ENCODE results near the gene TRAK2.
"Not testable (repeated sequence)": the region's sequence is repeated elsewhere in the genome, so short reads cannot be mapped to it uniquely, and the experiment has no call there.

Gene TRAK2

GRCh38 chr2:201414099-201415023 lies 36.9 kb downstream of the TRAK2 start:
- DNase-seq, result no peak

- DNase-seq, result no peak
Measured at GRCh38 chr2:201413552-201413951, 37.7 kb downstream of the TRAK2 start.

DNA sequence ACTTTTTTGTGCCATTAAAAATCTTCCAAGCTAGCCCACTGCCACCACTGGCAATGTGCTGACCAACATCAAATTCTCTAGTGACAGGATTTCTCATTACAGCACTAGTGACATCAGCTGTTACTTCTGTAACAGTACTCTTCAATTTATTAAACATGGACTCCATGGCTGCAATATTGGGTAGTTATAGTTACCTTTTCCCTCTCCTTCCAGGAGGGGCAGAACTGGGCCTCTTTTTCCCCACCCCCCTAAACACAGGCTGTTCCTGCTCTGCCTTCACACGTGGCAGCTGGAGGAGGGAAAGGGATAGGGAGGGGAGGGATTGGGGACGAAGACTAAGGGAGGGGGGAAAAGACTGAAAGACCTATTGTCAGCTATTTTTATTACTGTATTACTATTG lies 38.1 kb downstream of the TRAK2 start:
- DNase-seq, result no peak

DNA sequence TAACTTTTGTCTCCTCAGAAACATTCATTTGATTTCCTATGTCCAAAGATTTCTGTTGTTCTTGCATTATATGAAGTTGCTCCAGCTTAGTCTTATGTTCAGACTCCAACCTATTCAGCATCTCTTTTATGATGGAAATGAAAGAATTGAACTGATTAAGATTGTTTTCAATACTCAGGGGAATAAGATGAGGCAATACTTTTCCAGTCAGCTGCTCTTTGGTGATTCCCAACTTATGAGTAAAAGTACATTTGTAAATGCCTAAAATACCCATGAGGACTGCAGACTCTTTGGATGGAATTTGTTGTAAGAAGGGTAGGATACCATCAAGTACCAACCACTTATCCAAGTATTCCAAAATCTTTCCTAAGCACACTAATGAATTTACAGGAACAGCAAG lies 39.8 kb downstream of the TRAK2 start:
- no peak for DNase-seq

GRCh38 chr2:201408931-201409330 lies 42.3 kb downstream of the TRAK2 start:
- no peak for DNase-seq

GRCh38 chr2:201407265-201407664 lies 44.0 kb downstream of the TRAK2 start:
- no peak for DNase-seq

- peak; percentile 80 for DNase-seq
Measured at GRCh38 chr2:201406077-201406662, 45.1 kb downstream of the TRAK2 start.

- DNase-seq, result no peak
Measured at GRCh38 chr2:201404699-201405280, 46.5 kb downstream of the TRAK2 start.

DNA sequence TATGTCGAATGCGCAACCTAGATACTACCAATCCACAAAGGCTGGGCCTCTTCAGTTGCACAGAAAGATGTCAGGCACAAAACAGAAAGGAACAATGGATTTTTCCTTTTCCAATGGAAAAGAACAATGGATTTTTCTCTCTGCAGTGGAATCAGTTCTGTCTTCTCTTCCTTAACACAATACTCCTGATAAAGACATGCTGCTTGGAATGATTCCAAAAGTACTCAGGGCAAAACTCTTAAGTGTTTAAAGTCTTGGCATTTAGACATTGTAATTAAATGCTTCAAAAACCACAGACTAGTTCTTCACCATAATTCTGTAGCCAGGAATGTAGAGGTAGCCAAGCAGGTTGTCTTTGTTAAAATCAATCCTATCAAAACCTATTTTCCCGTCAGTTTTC lies 47.4 kb downstream of the TRAK2 start:
- no peak for DNase-seq

DNA sequence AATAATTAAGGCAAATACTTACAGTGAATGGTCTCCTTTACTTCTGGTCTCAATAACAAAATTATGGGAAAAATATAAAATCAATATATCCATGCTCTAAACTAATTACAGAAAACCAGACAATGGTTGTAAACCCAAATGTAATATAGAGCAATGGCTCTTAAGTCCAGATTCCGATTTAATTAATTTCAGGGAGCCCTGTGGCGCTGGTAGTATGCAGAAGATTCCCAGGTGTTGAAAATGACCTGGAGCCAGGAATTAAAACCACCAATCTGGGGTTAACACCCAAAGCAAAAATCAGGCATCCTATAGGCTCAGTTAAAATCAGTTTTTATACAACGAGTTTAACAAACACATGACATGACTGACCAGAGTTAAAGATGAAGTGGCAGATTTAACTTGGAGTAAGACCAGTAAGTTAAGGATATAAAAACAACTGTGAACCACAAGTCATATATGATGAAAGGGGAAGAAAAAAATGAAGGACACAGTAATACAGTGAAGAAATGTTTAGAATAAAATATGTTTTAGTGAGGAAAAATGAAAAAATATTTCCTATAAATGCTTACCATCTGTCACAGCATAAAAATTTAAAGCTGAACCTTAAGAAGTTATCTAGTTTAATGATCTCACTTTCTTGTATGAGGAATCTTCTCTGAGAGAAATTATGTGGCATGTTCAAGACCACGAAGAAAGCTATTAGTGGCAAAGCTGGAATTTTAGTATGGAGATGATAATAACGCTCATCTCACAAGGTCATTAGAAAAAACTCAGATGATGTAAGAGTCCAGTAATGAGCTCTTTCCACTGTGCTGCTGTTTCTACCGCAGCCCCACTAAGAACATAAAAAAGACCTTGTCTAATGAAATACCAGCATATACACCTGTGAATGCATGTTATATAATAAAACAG lies 48.4 kb downstream of the TRAK2 start:
- no peak for DNase-seq

GRCh38 chr2:201401815-201402214 lies 49.4 kb downstream of the TRAK2 start:
- DNase-seq, result no peak

DNA sequence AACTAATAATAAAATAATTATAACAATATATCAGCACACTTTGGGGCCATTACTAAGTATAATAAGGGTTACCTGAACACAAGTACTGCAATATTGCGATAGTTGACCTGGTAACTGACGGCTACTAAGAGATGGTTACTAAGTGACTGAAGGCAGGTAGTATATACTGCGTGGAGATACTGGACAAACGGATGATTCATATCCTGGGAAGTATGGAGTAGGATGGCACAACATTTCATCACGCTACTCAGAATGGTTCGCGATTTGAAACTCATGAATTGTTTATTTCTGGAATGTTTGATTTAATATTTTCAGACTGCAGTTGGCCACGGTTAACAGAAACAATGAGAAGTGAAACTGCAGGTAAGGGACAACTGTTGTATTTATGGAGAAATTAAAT lies 54.7 kb downstream of the TRAK2 start:
- DNase-seq, result no peak

DNA sequence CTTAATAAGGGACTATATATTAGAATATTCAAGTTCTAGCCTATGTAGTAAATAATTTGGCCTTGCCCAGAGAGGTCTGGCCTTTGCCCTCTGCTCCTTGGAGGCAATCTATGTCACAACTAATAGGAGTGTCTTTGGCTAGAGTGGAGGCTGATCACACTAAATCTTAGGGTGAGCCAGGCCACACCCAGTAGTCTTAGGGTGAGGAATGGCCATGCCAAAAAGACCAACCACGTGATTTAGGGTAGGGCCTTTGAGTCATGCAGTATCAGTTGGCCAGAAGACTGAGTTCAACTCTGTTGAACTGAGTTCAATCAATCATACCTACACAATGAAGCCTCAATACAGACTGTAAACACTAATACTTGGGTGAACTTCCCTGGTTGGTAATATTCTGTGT lies 68.1 kb downstream of the TRAK2 start:
- no peak for DNase-seq

DNA sequence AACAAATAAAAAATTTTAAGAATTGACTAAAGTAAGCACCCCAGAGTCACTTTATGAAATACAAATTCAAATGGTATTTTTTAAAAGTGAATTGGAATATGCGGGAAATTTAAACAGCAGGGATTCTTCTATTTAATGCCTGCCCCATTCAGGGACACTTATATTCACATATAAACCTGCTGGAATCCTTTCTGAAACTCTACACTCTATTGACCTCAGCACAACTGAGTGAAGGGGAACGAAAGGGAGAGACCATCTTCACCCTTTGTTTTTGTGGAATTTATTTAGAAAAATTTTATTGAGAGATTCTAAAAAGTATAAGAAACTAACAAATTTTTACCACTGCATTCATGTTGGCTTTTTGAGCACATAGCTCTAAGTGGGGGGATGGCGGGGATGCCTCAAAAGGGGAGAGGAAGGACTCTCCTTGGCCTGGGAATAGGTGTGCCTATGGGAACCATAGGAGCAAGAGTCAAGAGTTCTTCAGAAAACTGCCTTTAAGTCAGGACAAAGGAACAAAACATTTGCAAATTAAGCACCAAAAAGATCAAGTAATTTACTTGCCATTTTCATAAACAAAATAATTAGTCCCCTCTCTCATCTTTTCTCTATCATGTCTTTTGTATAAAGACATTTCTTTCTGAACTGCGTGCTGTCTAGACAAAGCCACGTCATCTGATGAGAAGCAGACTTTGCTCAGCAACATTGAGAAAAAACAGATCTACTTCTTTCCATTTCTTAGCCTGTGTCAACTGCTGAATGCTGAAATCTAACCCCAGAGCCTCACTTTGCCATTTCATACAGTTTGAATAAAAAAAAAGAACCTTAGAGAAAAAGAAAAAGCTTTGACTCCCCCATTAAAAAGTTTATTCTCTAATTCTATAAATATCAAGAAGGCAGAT lies 72.5 kb downstream of the TRAK2 start:
- DNase-seq, result no peak

DNA sequence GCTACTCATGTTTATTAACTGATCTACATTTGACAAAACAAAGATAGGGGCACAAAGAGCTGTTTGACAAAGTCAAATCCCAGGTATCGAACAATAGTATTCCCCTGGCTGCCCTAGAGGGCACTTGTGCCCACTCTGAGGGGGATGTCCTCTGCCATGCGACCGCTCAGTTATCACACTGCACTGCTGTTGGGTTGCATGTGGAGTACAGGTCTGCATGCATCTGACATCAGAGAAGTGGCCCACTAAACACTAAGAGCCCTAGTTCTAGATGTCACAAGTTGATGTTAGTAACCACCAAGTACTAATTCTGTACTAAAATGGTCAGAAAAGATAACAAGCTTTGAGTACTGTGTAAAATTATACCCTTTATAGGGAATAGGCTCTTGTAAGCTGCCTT lies 74.0 kb downstream of the TRAK2 start:
- no peak for DNase-seq

- DNase-seq, result no peak
Measured at GRCh38 chr2:201369775-201370174, 81.5 kb downstream of the TRAK2 start.

DNA sequence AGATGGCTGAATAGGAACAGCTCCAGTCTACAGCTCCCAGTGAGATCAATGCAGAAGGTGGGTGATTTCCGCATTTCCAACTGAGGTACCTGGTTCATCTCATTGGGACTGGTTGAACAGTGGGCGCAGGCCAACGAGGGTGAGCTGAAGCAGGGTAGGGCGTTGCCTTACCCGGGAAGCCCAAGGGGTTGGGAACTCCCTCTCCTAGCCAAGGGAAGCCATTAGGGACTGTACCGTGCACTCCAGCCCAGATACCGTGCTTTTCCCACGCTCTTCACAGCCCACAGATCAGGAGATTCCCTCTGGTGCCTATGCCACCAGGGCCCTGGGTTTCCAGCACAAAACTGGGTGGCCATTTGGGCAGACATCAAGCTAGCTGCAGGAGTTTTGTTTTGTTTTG lies 81.9 kb downstream of the TRAK2 start:
- not testable (repeated sequence) for DNase-seq

DNA sequence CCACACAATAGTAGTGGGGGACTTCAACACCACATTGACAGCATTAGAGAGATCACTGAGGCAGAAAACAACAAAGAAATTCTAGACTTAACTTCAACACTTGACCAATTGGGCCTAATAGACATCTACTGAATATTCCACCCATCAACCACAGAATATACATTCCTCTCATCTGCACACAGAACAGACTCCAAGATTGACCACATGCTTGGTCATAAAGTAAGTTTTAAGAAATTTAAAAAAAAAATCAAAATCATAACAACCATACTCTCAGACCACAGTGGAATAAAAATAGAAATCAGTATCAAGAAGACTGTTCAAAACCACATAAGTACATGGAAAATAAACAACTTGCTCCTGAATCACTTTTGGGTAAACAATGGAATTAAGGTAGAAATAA lies 85.1 kb downstream of the TRAK2 start:
- DNase-seq, result no peak

- DNase-seq, result peak; percentile 32
Measured at GRCh38 chr2:201363857-201364560, 87.2 kb downstream of the TRAK2 start.

GRCh38 chr2:201362396-201362795 lies 88.9 kb downstream of the TRAK2 start:
- DNase-seq, result no peak

DNA sequence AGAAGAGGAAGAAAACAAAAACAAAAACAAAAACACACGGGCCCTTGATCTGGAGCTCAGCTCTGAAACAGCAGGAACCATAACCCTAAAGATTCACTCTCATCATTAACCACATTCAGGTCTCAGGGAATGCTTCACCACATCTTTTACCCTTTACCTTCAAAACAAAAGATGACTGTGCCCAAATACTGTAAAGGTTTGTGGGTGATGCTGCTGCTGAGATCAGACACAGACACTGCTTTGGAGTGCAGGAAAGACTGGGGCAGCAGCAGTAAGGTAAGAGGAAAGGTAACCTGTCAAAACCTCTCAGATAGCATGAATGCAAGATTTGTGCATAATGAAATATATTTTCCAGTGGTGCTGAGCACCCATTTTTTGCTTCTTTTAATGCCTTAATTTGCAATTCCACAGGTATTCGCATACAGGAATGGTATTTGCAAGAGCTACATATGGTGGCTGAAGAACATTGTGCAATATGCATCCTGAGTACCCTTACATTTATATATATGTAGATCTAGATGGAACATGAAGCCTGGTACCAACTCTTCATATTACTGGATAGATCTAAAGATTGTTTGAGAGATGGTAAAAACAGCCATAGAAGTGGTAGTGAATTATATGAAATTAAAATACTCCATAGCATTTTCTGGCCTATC lies 90.1 kb downstream of the TRAK2 start:
- DNase-seq, result no peak
